Measurements from ENCODE around the gene ABCA10.

ABCA10 gene

GRCh38 chr17:69228576-69228975, at the start of gene ABCA10:
Gene ABCA10, minus strand, starts transcription at chr17:69228824. Its CDS starts 3,466 bp downstream, at chr17:69225358.
- no peak for TF ChIP-seq YY1 (IDR thresholded peaks at IDR 0.05; ENCODE audit: low read depth)
- no peak for TF ChIP-seq FOXM1 (IDR thresholded peaks at IDR 0.05; ENCODE audit: borderline replicate concordance, low read depth)
- no peak for TF ChIP-seq RAD21 (IDR thresholded peaks at IDR 0.05; ENCODE audit: low read depth)
- TF ChIP-seq TEAD4 (IDR thresholded peaks at IDR 0.05) = no peak
- TF ChIP-seq TAF1 (IDR thresholded peaks at IDR 0.05; ENCODE audit: low read depth) = no peak
- no peak for TF ChIP-seq CEBPB (IDR thresholded peaks at IDR 0.05)
- TF ChIP-seq MAX (IDR thresholded peaks at IDR 0.05) = no peak
- TF ChIP-seq ZBTB7A (IDR thresholded peaks at IDR 0.05; ENCODE audit: low read depth) = no peak
- no peak for TF ChIP-seq REST (IDR thresholded peaks at IDR 0.05; ENCODE audit: low read depth)
- TF ChIP-seq NFIC (IDR thresholded peaks at IDR 0.05) = no peak
- no peak for TF ChIP-seq EP300 (IDR thresholded peaks at IDR 0.05; ENCODE audit: borderline replicate concordance)
- TF ChIP-seq CREB1 (IDR thresholded peaks at IDR 0.05; ENCODE audit: low read depth) = no peak
- TF ChIP-seq EGR1 (IDR thresholded peaks at IDR 0.05) = no peak
- TF ChIP-seq TCF12 (IDR thresholded peaks at IDR 0.05; ENCODE audit: low read depth) = no peak
- no peak for TF ChIP-seq USF1 (IDR thresholded peaks at IDR 0.05)

- TF ChIP-seq TAF1 (IDR thresholded peaks at IDR 0.05; ENCODE audit: low read depth) = no peak
- no peak for TF ChIP-seq CEBPB (IDR thresholded peaks at IDR 0.05)
- TF ChIP-seq RAD21 (IDR thresholded peaks at IDR 0.05; ENCODE audit: low read depth) = no peak
- TF ChIP-seq TCF12 (IDR thresholded peaks at IDR 0.05; ENCODE audit: low read depth) = no peak
- no peak for TF ChIP-seq YY1 (IDR thresholded peaks at IDR 0.05; ENCODE audit: low read depth)
- no peak for TF ChIP-seq ZBTB7A (IDR thresholded peaks at IDR 0.05; ENCODE audit: low read depth)
- TF ChIP-seq EP300 (IDR thresholded peaks at IDR 0.05; ENCODE audit: borderline replicate concordance) = no peak
- no peak for TF ChIP-seq NFIC (IDR thresholded peaks at IDR 0.05)
- TF ChIP-seq TEAD4 (IDR thresholded peaks at IDR 0.05) = no peak
- no peak for TF ChIP-seq FOXM1 (IDR thresholded peaks at IDR 0.05; ENCODE audit: borderline replicate concordance, low read depth)
- no peak for TF ChIP-seq EGR1 (IDR thresholded peaks at IDR 0.05)
- no peak for TF ChIP-seq CREB1 (IDR thresholded peaks at IDR 0.05; ENCODE audit: low read depth)
- no peak for TF ChIP-seq REST (IDR thresholded peaks at IDR 0.05; ENCODE audit: low read depth)
- TF ChIP-seq USF1 (IDR thresholded peaks at IDR 0.05) = no peak
- no peak for TF ChIP-seq MAX (IDR thresholded peaks at IDR 0.05)
Observed at GRCh38 chr17:69275751-69276150, 47.1 kb upstream of the ABCA10 start.

- TF ChIP-seq CEBPB (IDR thresholded peaks at IDR 0.05) (no peak), RAD21 (IDR thresholded peaks at IDR 0.05; ENCODE audit: low read depth) (no peak), EGR1 (IDR thresholded peaks at IDR 0.05) (no peak), ZBTB7A (IDR thresholded peaks at IDR 0.05; ENCODE audit: low read depth) (no peak), YY1 (IDR thresholded peaks at IDR 0.05; ENCODE audit: low read depth) (no peak), USF1 (IDR thresholded peaks at IDR 0.05) (no peak), MAX (IDR thresholded peaks at IDR 0.05) (no peak), EP300 (IDR thresholded peaks at IDR 0.05; ENCODE audit: borderline replicate concordance) (no peak), TEAD4 (IDR thresholded peaks at IDR 0.05) (no peak), FOXM1 (IDR thresholded peaks at IDR 0.05; ENCODE audit: borderline replicate concordance, low read depth) (no peak), CREB1 (IDR thresholded peaks at IDR 0.05; ENCODE audit: low read depth) (no peak), TAF1 (IDR thresholded peaks at IDR 0.05; ENCODE audit: low read depth) (no peak), NFIC (IDR thresholded peaks at IDR 0.05) (no peak), TCF12 (IDR thresholded peaks at IDR 0.05; ENCODE audit: low read depth) (no peak), REST (IDR thresholded peaks at IDR 0.05; ENCODE audit: low read depth) (no peak)
Observed at GRCh38 chr17:69271023-69271422, 42.4 kb upstream of the ABCA10 start.

Data from Ishikawa (cell line).